Measurements from ENCODE around the gene GSG1. TPM values are rescaled to one million over a fixed set of nuclear protein-coding genes. Genes with fewer than 3 reads are reported as not detected.

GSG1 gene
- total RNA-seq (not detected), polyA plus RNA-seq (under 1 TPM in 1 of 2 donors, not detected in 1; 0.07 TPM)

- intact Hi-C loops (cut with micrococcal nuclease) = loop anchor here (5.0 kb wide), 1 partner anchor 64 kb away; no protein-coding TSS in a partner anchor
- Mint-ChIP-seq H3K9me3 (peaks cover 0 to 3% (median 0%) of the 10 kb centered on the region in 8 donors), H3K27me3 (no peaks in the 10 kb centered on the region), H3K27ac (peak within 1 kb of the TSS; percentile 92 to 99 (median 99)), H3K4me1 (peaks cover 32 to 49% (median 38%) of the 10 kb centered on the region in 4 donors), H3K4me3 (peak within 1 kb of the TSS in 5 of 8 donors; percentile 47 to 93 (median 85)), H3K36me3 (peaks cover 0 to under 1% of the 10 kb centered on the region in 2 donors)
- CTCF ChIA-PET (ENCODE audit: partially characterized antibody) = interaction anchor here (1.0 to 8.8 kb wide), 4 partner anchors 95 to 152 kb away, joined by 3 to 213 read pairs (median 6); no protein-coding TSS in a partner anchor
- Histone ChIP-seq H3K36me3 (ENCODE audit: insufficient read depth, low read length) (no peaks in the 10 kb centered on the region), H3K9me3 (ENCODE audit: control insufficient read depth in 1 of 2, low read length in 2 of 2) (no peaks in the 10 kb centered on the region), H3K27ac (ENCODE audit: low read depth, low read length) (peak within 1 kb of the TSS; percentile 93), H3K4me1 (ENCODE audit: insufficient read depth, low read length) (peaks cover 30% of the 10 kb centered on the region), H3K4me3 (ENCODE audit: low read length in 2 of 2) (no peak within 1 kb of the TSS), H3K27me3 (ENCODE audit: insufficient read depth, low read length) (no peaks in the 10 kb centered on the region)
- POLR2A ChIA-PET (ENCODE audit: partially characterized antibody) = interaction anchor here (1.2 to 2.3 kb wide), 2 partner anchors 93 to 103 kb away, joined by 5 to 11 read pairs; partner anchors contain the start of gene EMP1
- no peak for DNase-seq
Observed at GRCh38 chr12:13103391-13104033, at the start of gene GSG1. GSG1 (minus strand) TSS chr12:13103667; CDS start chr12:13103512, 155 bp downstream.

DNA sequence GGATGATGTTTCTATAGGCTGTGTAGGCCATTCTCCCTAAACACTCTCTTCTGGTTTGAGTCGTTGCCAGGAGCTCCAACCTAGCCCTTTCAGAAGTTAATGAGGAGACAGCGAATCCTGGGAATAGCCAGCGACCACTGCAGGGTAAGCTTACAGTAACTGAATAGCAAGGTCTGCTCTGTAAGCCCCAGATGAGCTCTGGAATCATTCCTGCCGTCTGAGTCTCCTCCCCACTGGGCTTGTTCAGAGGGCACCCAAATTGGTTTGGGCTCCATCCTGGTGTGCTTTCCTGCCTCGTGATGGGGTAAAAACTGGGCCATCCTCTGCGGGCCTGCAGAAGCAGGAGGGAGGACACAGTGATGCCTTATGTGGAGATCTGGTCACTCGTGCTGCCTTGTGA, 49.7 kb upstream of the GSG1 start:
- H3K4me3 ChIP-seq (ENCODE audit: low read length in 2 of 2) = no peak overlapping the region
- peaks cover 0 to 3% (median 0%) of the 10 kb centered on the region in 8 donors for H3K9me3 Mint-ChIP-seq
- intact Hi-C loops (cut with micrococcal nuclease) = no loop called here
- no peaks in the 10 kb centered on the region for H3K27me3 ChIP-seq (ENCODE audit: insufficient read depth, low read length)
- DNase-seq = no peak
- no peak overlapping the region for H3K4me3 Mint-ChIP-seq
- no peaks in the 10 kb centered on the region for H3K36me3 Mint-ChIP-seq
- ChIA-PET CTCF (ENCODE audit: partially characterized antibody) (interaction anchor here (1.4 kb wide), 1 partner anchor 38 kb away, joined by 3 read pairs; no protein-coding TSS in a partner anchor), POLR2A (ENCODE audit: partially characterized antibody) (no interaction called here)
- H3K36me3 ChIP-seq (ENCODE audit: insufficient read depth, low read length) = no peaks in the 10 kb centered on the region
- H3K4me1 Mint-ChIP-seq = no peaks in the 10 kb centered on the region
- no peak overlapping the region for H3K27ac ChIP-seq (ENCODE audit: low read depth, low read length)
- peak overlapping the region in 1 of 7 donors; percentile 9 for H3K27ac Mint-ChIP-seq
- H3K4me1 ChIP-seq (ENCODE audit: insufficient read depth, low read length) = no peaks in the 10 kb centered on the region
- no peaks in the 10 kb centered on the region for H3K9me3 ChIP-seq (ENCODE audit: control insufficient read depth in 1 of 2, low read length in 2 of 2)
- H3K27me3 Mint-ChIP-seq = peaks cover 0 to 1% of the 10 kb centered on the region in 2 donors

GRCh38 chr12:13152756-13153155, 49.3 kb upstream of the GSG1 start:
- H3K36me3 Mint-ChIP-seq = no peaks in the 10 kb centered on the region
- H3K27me3 Mint-ChIP-seq = peaks cover 0 to 1% of the 10 kb centered on the region in 2 donors
- DNase-seq = no peak
- Histone ChIP-seq H3K4me1 (ENCODE audit: insufficient read depth, low read length) (no peaks in the 10 kb centered on the region), H3K27me3 (ENCODE audit: insufficient read depth, low read length) (no peaks in the 10 kb centered on the region), H3K4me3 (ENCODE audit: low read length in 2 of 2) (no peak overlapping the region), H3K9me3 (ENCODE audit: control insufficient read depth in 1 of 2, low read length in 2 of 2) (no peaks in the 10 kb centered on the region), H3K36me3 (ENCODE audit: insufficient read depth, low read length) (no peaks in the 10 kb centered on the region), H3K27ac (ENCODE audit: low read depth, low read length) (no peak overlapping the region)
- H3K9me3 Mint-ChIP-seq = peaks cover 0 to 3% (median 0%) of the 10 kb centered on the region in 8 donors
- ChIA-PET POLR2A (ENCODE audit: partially characterized antibody) (no interaction called here), CTCF (ENCODE audit: partially characterized antibody) (interaction anchor here (0.9 to 1.4 kb wide), 2 partner anchors 37 to 236 kb away, joined by 3 read pairs; no protein-coding TSS in a partner anchor)
- H3K27ac Mint-ChIP-seq = peak overlapping the region in 2 of 7 donors; percentile 9 to 24
- intact Hi-C loops (cut with micrococcal nuclease) = no loop called here
- no peaks in the 10 kb centered on the region for H3K4me1 Mint-ChIP-seq
- no peak overlapping the region for H3K4me3 Mint-ChIP-seq

GRCh38 chr12:13152281-13152680, 48.8 kb upstream of the GSG1 start:
- H3K27me3 Mint-ChIP-seq = peaks cover 0 to 1% of the 10 kb centered on the region in 2 donors
- no peak overlapping the region for H3K4me3 Mint-ChIP-seq
- CTCF ChIA-PET (ENCODE audit: partially characterized antibody) = interaction anchor here (0.9 to 1.1 kb wide), 2 partner anchors 60 to 236 kb away, joined by 3 read pairs; no protein-coding TSS in a partner anchor
- Histone ChIP-seq H3K27me3 (ENCODE audit: insufficient read depth, low read length) (no peaks in the 10 kb centered on the region), H3K4me1 (ENCODE audit: insufficient read depth, low read length) (no peaks in the 10 kb centered on the region), H3K36me3 (ENCODE audit: insufficient read depth, low read length) (no peaks in the 10 kb centered on the region), H3K9me3 (ENCODE audit: control insufficient read depth in 1 of 2, low read length in 2 of 2) (no peaks in the 10 kb centered on the region), H3K27ac (ENCODE audit: low read depth, low read length) (no peak overlapping the region), H3K4me3 (ENCODE audit: low read length in 2 of 2) (no peak overlapping the region)
- POLR2A ChIA-PET (ENCODE audit: partially characterized antibody) = no interaction called here
- H3K4me1 Mint-ChIP-seq = no peaks in the 10 kb centered on the region
- intact Hi-C loops (cut with micrococcal nuclease) = no loop called here
- H3K27ac Mint-ChIP-seq = no peak overlapping the region
- H3K36me3 Mint-ChIP-seq = no peaks in the 10 kb centered on the region
- no peak for DNase-seq
- H3K9me3 Mint-ChIP-seq = peaks cover 0 to 3% (median 0%) of the 10 kb centered on the region in 8 donors

- no peak overlapping the region for H3K27ac Mint-ChIP-seq
- peaks cover 3 to 11% (median 6%) of the 10 kb centered on the region in 4 donors for H3K4me1 Mint-ChIP-seq
- ChIA-PET POLR2A (ENCODE audit: partially characterized antibody) (no interaction called here), CTCF (ENCODE audit: partially characterized antibody) (interaction anchor here (1.3 to 1.6 kb wide), 2 partner anchors 47 to 51 kb away, joined by 3 to 4 read pairs; partner anchors contain the start of gene EMP1)
- H3K36me3 ChIP-seq (ENCODE audit: insufficient read depth, low read length) = no peaks in the 10 kb centered on the region
- H3K9me3 Mint-ChIP-seq = peaks cover 0 to 4% (median 0%) of the 10 kb centered on the region in 8 donors
- H3K27ac ChIP-seq (ENCODE audit: low read depth, low read length) = no peak overlapping the region
- no peaks in the 10 kb centered on the region for H3K9me3 ChIP-seq (ENCODE audit: control insufficient read depth in 1 of 2, low read length in 2 of 2)
- DNase-seq = no peak
- H3K4me3 ChIP-seq (ENCODE audit: low read length in 2 of 2) = no peak overlapping the region
- H3K27me3 Mint-ChIP-seq = no peaks in the 10 kb centered on the region
- H3K27me3 ChIP-seq (ENCODE audit: insufficient read depth, low read length) = no peaks in the 10 kb centered on the region
- peaks cover 5% of the 10 kb centered on the region for H3K4me1 ChIP-seq (ENCODE audit: insufficient read depth, low read length)
- no peaks in the 10 kb centered on the region for H3K36me3 Mint-ChIP-seq
- no peak overlapping the region for H3K4me3 Mint-ChIP-seq
- intact Hi-C loops (cut with micrococcal nuclease) = no loop called here
Observed at GRCh38 chr12:13149411-13149810, 45.9 kb upstream of the GSG1 start.

GRCh38 chr12:13148485-13148847, 45.0 kb upstream of the GSG1 start:
- Histone ChIP-seq H3K27ac (ENCODE audit: low read depth, low read length) (no peak overlapping the region), H3K36me3 (ENCODE audit: insufficient read depth, low read length) (no peaks in the 10 kb centered on the region), H3K27me3 (ENCODE audit: insufficient read depth, low read length) (no peaks in the 10 kb centered on the region), H3K4me1 (ENCODE audit: insufficient read depth, low read length) (peaks cover 15% of the 10 kb centered on the region), H3K4me3 (ENCODE audit: low read length in 2 of 2) (no peak overlapping the region), H3K9me3 (ENCODE audit: control insufficient read depth in 1 of 2, low read length in 2 of 2) (no peaks in the 10 kb centered on the region)
- intact Hi-C loops (cut with micrococcal nuclease) = no loop called here
- Mint-ChIP-seq H3K36me3 (no peaks in the 10 kb centered on the region), H3K27me3 (no peaks in the 10 kb centered on the region), H3K4me3 (no peak overlapping the region), H3K9me3 (peaks cover 0 to 4% (median 0%) of the 10 kb centered on the region in 8 donors), H3K27ac (no peak overlapping the region), H3K4me1 (peaks cover 9 to 21% (median 14%) of the 10 kb centered on the region in 4 donors)
- no peak for DNase-seq
- ChIA-PET CTCF (ENCODE audit: partially characterized antibody) (interaction anchor here (0.5 to 1.6 kb wide), 3 partner anchors 12 to 64 kb away, joined by 3 to 4 read pairs (median 3); no protein-coding TSS in a partner anchor), POLR2A (ENCODE audit: partially characterized antibody) (no interaction called here)

GRCh38 chr12:13147688-13148484, 44.4 kb upstream of the GSG1 start:
- no peak overlapping the region for H3K27ac ChIP-seq (ENCODE audit: low read depth, low read length)
- peaks cover 15% of the 10 kb centered on the region for H3K4me1 ChIP-seq (ENCODE audit: insufficient read depth, low read length)
- ChIA-PET CTCF (ENCODE audit: partially characterized antibody) (interaction anchor here (0.5 to 1.6 kb wide), 3 partner anchors 13 to 64 kb away, joined by 3 to 4 read pairs (median 3); no protein-coding TSS in a partner anchor), POLR2A (ENCODE audit: partially characterized antibody) (no interaction called here)
- H3K4me3 ChIP-seq (ENCODE audit: low read length in 2 of 2) = no peak overlapping the region
- intact Hi-C loops (cut with micrococcal nuclease) = no loop called here
- no peaks in the 10 kb centered on the region for H3K9me3 ChIP-seq (ENCODE audit: control insufficient read depth in 1 of 2, low read length in 2 of 2)
- Mint-ChIP-seq H3K4me3 (no peak overlapping the region), H3K36me3 (no peaks in the 10 kb centered on the region), H3K27me3 (no peaks in the 10 kb centered on the region), H3K9me3 (peaks cover 0 to 3% (median 0%) of the 10 kb centered on the region in 8 donors), H3K27ac (no peak overlapping the region), H3K4me1 (peaks cover 9 to 24% (median 15%) of the 10 kb centered on the region in 4 donors)
- no peaks in the 10 kb centered on the region for H3K27me3 ChIP-seq (ENCODE audit: insufficient read depth, low read length)
- no peak for DNase-seq
- no peaks in the 10 kb centered on the region for H3K36me3 ChIP-seq (ENCODE audit: insufficient read depth, low read length)

All from CD4-positive, alpha-beta memory T cell (primary cell).